ENCODE measurements around the gene HOXB3. TPM values are rescaled to one million over a fixed set of nuclear protein-coding genes. Genes with fewer than 3 reads are reported as not detected.

HOXB3 gene
- total RNA-seq, 1 experiment from 2014 or later, result not detected

DNA sequence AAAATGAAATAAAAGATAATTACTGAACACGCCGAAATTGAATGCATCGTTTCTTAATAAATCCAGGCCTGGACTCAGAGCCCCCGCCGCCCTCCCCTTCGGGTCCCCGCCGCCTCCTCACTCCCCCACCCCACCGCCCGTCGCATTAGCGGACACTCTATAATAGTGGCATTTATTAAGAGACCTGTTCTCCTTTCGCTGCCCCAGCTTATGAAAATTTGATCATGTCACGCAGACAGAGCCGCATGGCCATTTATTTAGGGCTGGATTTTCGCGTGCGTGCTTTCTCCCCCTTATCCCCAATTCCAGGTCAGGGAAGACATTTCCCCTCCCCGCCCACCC lies 38.9 kb downstream of the HOXB3 start:
- no peak overlapping the region for H2BK12ac ChIP-seq (ENCODE audit: insufficient read length, low read depth, low read length)
- Mint-ChIP-seq H3K9me3 (peaks cover 11 to 13% of the 10 kb centered on the region in 2 experiments; a peak in 4 of 5 replicates), H3K4me1 (peaks cover 31 to 60% of the 10 kb centered on the region in 2 experiments), H3K27me3 (ENCODE audit: low read depth) (peaks cover 99% of the 10 kb centered on the region), H3K36me3 (ENCODE audit: insufficient read depth in 1 of 3, low read depth in 3 of 3) (no peaks in the 10 kb centered on the region), H3K4me3 (no peak overlapping the region), H3K27ac (no peak overlapping the region)
- H2BK15ac ChIP-seq (ENCODE audit: low read depth, low read length), result no peak overlapping the region
- H3K9me3 ChIP-seq (ENCODE audit: control insufficient read depth, low read depth, low read length), result no peaks in the 10 kb centered on the region
- no peak overlapping the region for H2AFZ ChIP-seq (ENCODE audit: low read length)
- H3K18ac ChIP-seq (ENCODE audit: insufficient read length, low read depth, low read length), result no peak overlapping the region
- H4K91ac ChIP-seq (ENCODE audit: insufficient read length, low read depth, low read length), result no peak overlapping the region
- no peak overlapping the region for H3K56ac ChIP-seq (ENCODE audit: insufficient read length, low read depth, low read length)
- TF ChIP-seq, protein P1, sequence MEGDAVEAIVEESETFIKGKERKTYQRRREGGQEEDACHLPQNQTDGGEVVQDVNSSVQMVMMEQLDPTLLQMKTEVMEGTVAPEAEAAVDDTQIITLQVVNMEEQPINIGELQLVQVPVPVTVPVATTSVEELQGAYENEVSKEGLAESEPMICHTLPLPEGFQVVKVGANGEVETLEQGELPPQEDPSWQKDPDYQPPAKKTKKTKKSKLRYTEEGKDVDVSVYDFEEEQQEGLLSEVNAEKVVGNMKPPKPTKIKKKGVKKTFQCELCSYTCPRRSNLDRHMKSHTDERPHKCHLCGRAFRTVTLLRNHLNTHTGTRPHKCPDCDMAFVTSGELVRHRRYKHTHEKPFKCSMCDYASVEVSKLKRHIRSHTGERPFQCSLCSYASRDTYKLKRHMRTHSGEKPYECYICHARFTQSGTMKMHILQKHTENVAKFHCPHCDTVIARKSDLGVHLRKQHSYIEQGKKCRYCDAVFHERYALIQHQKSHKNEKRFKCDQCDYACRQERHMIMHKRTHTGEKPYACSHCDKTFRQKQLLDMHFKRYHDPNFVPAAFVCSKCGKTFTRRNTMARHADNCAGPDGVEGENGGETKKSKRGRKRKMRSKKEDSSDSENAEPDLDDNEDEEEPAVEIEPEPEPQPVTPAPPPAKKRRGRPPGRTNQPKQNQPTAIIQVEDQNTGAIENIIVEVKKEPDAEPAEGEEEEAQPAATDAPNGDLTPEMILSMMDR (conservative IDR thresholded peaks at IDR 0.05), result no peak
- H3K4ac ChIP-seq (ENCODE audit: low read depth, low read length), result no peak overlapping the region
- WGBS (ENCODE audit: extremely low coverage, insufficient read length, low lambda C conversion rate), result no CpG with 5 or more reads among the region's 19 CpGs
- no peaks in the 10 kb centered on the region for H3K79me1 ChIP-seq (ENCODE audit: insufficient read depth, low read depth, low read length, poor library complexity, severe bottlenecking)
- H2BK20ac ChIP-seq (ENCODE audit: low read depth, low read length, poor library complexity, severe bottlenecking), result no peak overlapping the region
- peaks cover 3% of the 10 kb centered on the region; the same call in 1 of the 2 replicates for H3K4me1 ChIP-seq (ENCODE audit: insufficient read depth, low read length)
- no peaks in the 10 kb centered on the region for H3K79me2 ChIP-seq (ENCODE audit: insufficient read depth, low read length)
- H3K23ac ChIP-seq (ENCODE audit: insufficient read length, low read depth, low read length), result no peak overlapping the region
- no peak overlapping the region for H3T11ph ChIP-seq (ENCODE audit: low read length)
- H2BK5ac ChIP-seq (ENCODE audit: insufficient read length, low read length), result no peak overlapping the region
- H3K9ac ChIP-seq (ENCODE audit: extremely low read depth, insufficient read length, low read length), result no peak overlapping the region
- no peak overlapping the region for H4K5ac ChIP-seq (ENCODE audit: insufficient read length, low read depth, low read length)
- H3K14ac ChIP-seq (ENCODE audit: insufficient read depth, low read length), result no peak overlapping the region
- no peak overlapping the region for H2BK120ac ChIP-seq (ENCODE audit: low read depth, low read length, poor library complexity, severe bottlenecking)
- H3K23me2 ChIP-seq (ENCODE audit: insufficient read length, low read depth, low read length, poor library complexity, severe bottlenecking), result no peaks in the 10 kb centered on the region
- no peak overlapping the region for H3K27ac ChIP-seq (ENCODE audit: insufficient read length, low read depth, low read length)
- H4K8ac ChIP-seq (replicated peaks; ENCODE audit: insufficient read length, low read depth, low read length), result no peak overlapping the region
- no peak for DNase-seq
- no peak overlapping the region for H2AK5ac ChIP-seq (ENCODE audit: insufficient read length, low read length)
- H3K27me3 ChIP-seq (ENCODE audit: insufficient read depth, low read length), result peaks cover 91% of the 10 kb centered on the region
- no peak overlapping the region for H3K4me2 ChIP-seq (ENCODE audit: insufficient read depth, insufficient read length, low read length)
- peaks cover 3% of the 10 kb centered on the region for H4K20me1 ChIP-seq (ENCODE audit: control insufficient read depth, insufficient read depth, insufficient read length)
